Measurements from ENCODE around the gene AKR1C2. TPM values are rescaled to one million over a fixed set of nuclear protein-coding genes. Genes with fewer than 3 reads are reported as not detected.
A peak's percentile ranks its signal among the peaks of the same experiment; 100 is the strongest.

Gene AKR1C2
- total and polyA plus RNA-seq, 9 of the 15 experiments (the other 6 are each of a cell fraction or from before 2014, with no cell fraction given) = 13.8 to 74.0 (median 30.5) TPM

DNA sequence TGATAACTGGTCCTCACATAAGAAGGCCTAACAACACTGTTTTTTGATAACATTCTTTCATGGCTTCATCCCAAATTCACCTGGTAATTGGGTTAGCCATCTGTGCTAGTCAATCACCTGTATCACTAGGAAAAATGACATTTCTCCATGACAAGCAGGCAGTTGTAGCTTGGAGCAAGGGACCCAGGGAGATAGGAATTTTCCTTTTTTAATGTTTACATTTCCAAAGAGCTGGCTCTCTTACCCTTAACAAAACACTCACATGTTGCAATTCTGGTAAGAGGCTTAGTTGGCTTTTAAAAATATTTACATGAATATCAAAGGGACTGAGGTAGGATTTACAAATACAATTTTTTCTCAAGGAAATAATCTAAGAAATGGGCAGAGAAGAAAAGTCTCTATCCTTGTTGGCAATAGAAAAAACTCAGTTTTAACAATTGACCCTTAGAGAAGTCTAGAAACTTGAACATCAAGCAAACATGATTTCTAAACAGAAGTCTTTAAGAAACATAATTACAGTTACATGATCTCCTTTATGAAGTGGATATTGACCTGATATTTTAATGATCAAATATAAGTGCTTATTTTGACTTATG lies 56.5 kb downstream of the AKR1C2 start (continued):
- TF ChIP-seq MAFG (tag; conservative IDR thresholded peaks at IDR 0.05) = no peak
- TF ChIP-seq, protein P1, sequence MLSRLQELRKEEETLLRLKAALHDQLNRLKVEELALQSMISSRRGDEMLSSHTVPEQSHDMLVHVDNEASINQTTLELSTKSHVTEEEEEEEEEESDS (CRISPR knock-in tag; IDR thresholded peaks at IDR 0.05) = no peak

DNA sequence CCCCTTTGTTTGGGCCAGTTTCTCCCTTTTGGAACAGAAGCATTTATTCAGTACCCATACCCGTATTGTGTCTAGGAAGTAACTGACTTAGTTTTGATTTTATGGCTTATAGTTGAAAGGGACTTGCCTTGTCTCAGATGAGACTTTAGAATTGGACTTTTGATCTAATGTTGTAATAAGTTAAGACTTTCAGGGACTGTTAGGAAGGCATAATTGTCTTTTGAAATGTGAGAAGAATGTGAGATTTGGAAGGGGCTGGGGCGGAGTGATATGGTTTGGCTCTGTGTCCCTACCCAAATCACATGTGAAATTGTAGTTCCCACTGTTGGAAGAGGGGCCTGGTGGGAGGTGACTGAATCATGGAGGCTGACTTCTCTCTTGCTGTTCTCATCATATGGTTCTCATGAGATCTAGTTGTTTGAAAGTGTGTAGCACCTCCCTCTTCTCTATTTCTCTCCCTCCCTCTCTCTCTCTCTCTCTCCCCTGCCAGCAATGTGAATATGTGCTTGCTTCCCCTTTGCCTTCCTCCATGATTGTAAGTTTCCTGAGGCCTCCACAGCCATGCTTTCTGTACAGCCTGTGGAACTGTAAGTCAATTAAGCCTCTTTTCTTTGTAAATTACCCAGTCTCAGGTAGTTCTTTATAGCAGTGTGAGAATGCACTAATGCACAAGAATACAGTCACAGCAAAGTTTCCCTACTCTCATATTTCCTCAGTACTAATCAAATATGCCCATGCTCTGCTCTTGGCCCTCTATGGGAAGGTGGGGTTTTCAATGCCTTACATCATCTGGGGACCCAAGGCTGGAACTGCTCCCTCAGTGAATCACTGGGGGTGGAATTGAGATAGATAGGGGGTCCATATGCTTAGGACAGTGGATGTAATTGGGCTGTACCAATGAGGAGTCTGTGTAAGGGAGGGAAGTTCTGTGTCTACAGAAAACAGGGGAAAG lies 57.6 kb downstream of the AKR1C2 start:
- Histone ChIP-seq H4K20me1 (replicated peaks; ENCODE audit: control insufficient read depth, insufficient read depth, low read length) (no peaks in the 10 kb centered on the region), H3K27ac (ENCODE audit: extremely low read depth, low read depth, low read length) (no peak overlapping the region), H3K9me1 (ENCODE audit: control insufficient read depth, insufficient read depth, low read length) (no peaks in the 10 kb centered on the region), H3K4me1 (replicated peaks in 1 of 2; ENCODE audit: control insufficient read depth in 2 of 2, insufficient read depth in 2 of 2, low read length in 2 of 2) (peaks cover 0 to 17% of the 10 kb centered on the region in 2 experiments; a peak in 3 of 5 replicates), H3K27me3 (ENCODE audit: control insufficient read depth in 2 of 2, insufficient read depth in 2 of 2, low read length in 2 of 2) (no peaks in the 10 kb centered on the region), H3K4me3 (no peak overlapping the region), H3K9me3 (replicated peaks; ENCODE audit: control insufficient read depth, insufficient read depth, low read depth, low read length) (no peaks in the 10 kb centered on the region; the same call in 1 of the 2 replicates), H3K9ac (ENCODE audit: insufficient read depth in 1 of 2, low read depth in 2 of 2, low read length in 2 of 2) (no peak overlapping the region), H2AFZ (ENCODE audit: low read depth, low read length) (0 out of 2 replicates have a peak overlapping the region, but pooled peaks have one; percentile 10), H3K79me2 (ENCODE audit: control insufficient read depth, insufficient read depth, low read length) (no peaks in the 10 kb centered on the region), H3K4me2 (ENCODE audit: insufficient read depth, low read length) (no peak overlapping the region), H3K36me3 (ENCODE audit: control insufficient read depth, insufficient read depth, low read length) (no peaks in the 10 kb centered on the region; the same call in 2 of the 3 replicates)
- CTCF ChIA-PET (ENCODE audit: low intra/inter-chr PET ratio) = no interaction called here
- in situ Hi-C loops (cut with MboI) (no loop called here), intact Hi-C loops (cut with micrococcal nuclease) (no loop called here)
- DNase-seq (ENCODE audit: extremely low read depth in 1 of 4, low spot score in 3 of 4) (no peak), ATAC-seq (no peak), FAIRE-seq (no peak)
- no peak for TF ChIP-seq POLR2AphosphoS5 (IDR thresholded peaks at IDR 0.05; ENCODE audit: control insufficient read depth, insufficient read depth, low read depth, low read length)
- peak in 1 of 2 experiments; percentile 39; a peak in 1 of 4 replicates for TF ChIP-seq TRIM24 (IDR thresholded peaks at IDR 0.05)
- no peak for TF ChIP-seq ZNF780A (CRISPR knock-in tag; IDR thresholded peaks at IDR 0.05)
- TF ChIP-seq ZNF24 (IDR thresholded peaks at IDR 0.05) = no peak
- WGBS (ENCODE audit: insufficient coverage, low coverage, missing lambda C conversion rate) = 61% methylated on average over 2 of the region's 2 CpGs
- POLR2A ChIA-PET = no interaction called here
- no TSS peak for BruUV-seq (replicated peaks)

Data from K562 (cell line).